A549 (cell line): ENCODE results near the gene EFNB2. TPM values are rescaled to one million over a fixed set of nuclear protein-coding genes. Genes with fewer than 3 reads are reported as not detected.

ENCODE experiments used
- ATAC-seq, 2 experiments: fragments of 200-7000 bp in 1 of 2; fragments of >200 bp in 1 of 2; cut with Nextera tagmentation in 1 of 2; cut with Tn5 transposase in 1 of 2; 3 replicates each; pipeline versions ENCODE4 v1.8.0 to v1.9.1; 2018 to 2020; ENCODE audit warnings: mild to moderate bottlenecking in 1 of 2, moderate library complexity in 1 of 2
- CTCF ChIA-PET: fragments of 300-600 bp; sonication (Branson Sonifier 250); formaldehyde crosslinking; extraction: SDS; loops from one replicate; lab custom pipeline; 2021; ENCODE audit warnings: antibody characterized with exemption, inconsistent platforms; lab: Yijun Ruan, JAX
- POLR2A ChIA-PET: fragments of 350-600 bp; formaldehyde crosslinking; extraction: SDS; loops from one replicate; lab custom pipeline; 2021; ENCODE audit warnings: antibody characterized with exemption, inconsistent platforms; lab: Yijun Ruan, JAX
- DNase-seq, 2 experiments: peaks; one replicate each; pipeline versions ENCODE4 v3.0.0 to v3.0.0-alpha.2; 2011 to 2016; ENCODE audit warnings: low read depth in 1 of 2, low spot score in 1 of 2
- FAIRE-seq: peaks from 2 replicates; lab custom pipeline; 2011; peaks lifted over from hg19 to GRCh38; lab: Jason Lieb, UNC
- H3K27ac ChIP-seq, 2 experiments: fragments of >200 bp; sonication (Bioruptor Twin); formaldehyde crosslinking; 3 replicates each; pipeline ENCODE4 v1.5.1; 2016 to 2017
- H3K4me1 ChIP-seq: fragments of >200 bp; sonication (Bioruptor Twin); formaldehyde crosslinking; 3 replicates; pipeline ENCODE4 v1.6.1; 2016
- H3K4me2 ChIP-seq: fragments of >200 bp; sonication (Bioruptor Twin); formaldehyde crosslinking; 3 replicates; pipeline ENCODE4 v1.6.1; 2016
- H3K4me3 ChIP-seq: fragments of >200 bp; sonication (Bioruptor Twin); formaldehyde crosslinking; 3 replicates; pipeline ENCODE4 v1.5.1; 2016
- H3K9me3 ChIP-seq: fragments of >200 bp; sonication (Bioruptor Twin); formaldehyde crosslinking; 3 replicates; pipeline ENCODE4 v1.6.1; 2016
- CBX2 ChIP-seq: fragments of 200-600 bp; sonication (generic); IDR thresholded peaks from 2 replicates; pipeline ENCODE4 v1.6.1; 2016; ENCODE audit warnings: low read depth, mild to moderate bottlenecking, borderline replicate concordance
- CBX8 ChIP-seq: fragments of 200-600 bp; sonication (generic); IDR thresholded peaks from 2 replicates; pipeline ENCODE4 v1.6.1; 2016
- CEBPB ChIP-seq, 2 experiments: fragments of >200 bp in 1 of 2; sonication (Bioruptor Twin) in 1 of 2; formaldehyde crosslinking in 1 of 2; IDR thresholded peaks; 2 replicates each; pipeline ENCODE4 v1.6.1; 2012 to 2016
- E2F6 ChIP-seq: IDR thresholded peaks from 2 replicates; pipeline ENCODE4 v1.6.1; 2012; ENCODE audit warnings: low read depth, borderline replicate concordance
- EHMT2 ChIP-seq: fragments of 200-600 bp; sonication (generic); IDR thresholded peaks from 2 replicates; pipeline ENCODE4 v1.6.1; 2016; ENCODE audit warnings: antibody characterized with exemption, low read depth, mild to moderate bottlenecking, moderate library complexity
- ELK1 ChIP-seq: fragments of 150-350 bp; IDR thresholded peaks from 2 replicates; pipeline ENCODE4 v1.6.1; 2014; ENCODE audit warnings: low read depth, mild to moderate bottlenecking, low read length
- FOSB ChIP-seq: fragments of 250-450 bp; sonication (Bioruptor Pico); IDR thresholded peaks from 2 replicates; pipeline ENCODE4 v1.5.0; 2020; ENCODE audit warnings: mild to moderate bottlenecking, moderate library complexity
- HES2 ChIP-seq: fragments of >200 bp; sonication (Bioruptor Twin); formaldehyde crosslinking; IDR thresholded peaks from 2 replicates; pipeline ENCODE4 v1.6.1; 2016
- HEYL ChIP-seq: fragments of 250-450 bp; sonication (Bioruptor Pico); IDR thresholded peaks from 2 replicates; pipeline ENCODE4 v1.8.0; 2021; ENCODE audit warnings: mild to moderate bottlenecking, moderate library complexity
- HMGXB4 ChIP-seq: fragments of 250-450 bp; sonication (Bioruptor Pico); IDR thresholded peaks from 2 replicates; pipeline ENCODE4 v1.5.0; 2021; ENCODE audit warnings: mild to moderate bottlenecking, moderate library complexity, borderline replicate concordance
- HOXB13 ChIP-seq: fragments of 250-450 bp; sonication (Bioruptor Pico); IDR thresholded peaks from 2 replicates; pipeline ENCODE4 v1.5.0; 2020; ENCODE audit warnings: low read depth, mild to moderate bottlenecking, moderate library complexity
- JUNB ChIP-seq: fragments of >200 bp; sonication (Bioruptor Twin); formaldehyde crosslinking; IDR thresholded peaks from 2 replicates; pipeline ENCODE4 v1.6.1; 2016
- MAFK ChIP-seq: fragments of 450-650 bp; IDR thresholded peaks from 2 replicates; pipeline ENCODE4 v1.6.1; 2014; ENCODE audit not compliant: partially characterized antibody
- NFE2L2 ChIP-seq: fragments of 150-350 bp; conservative IDR thresholded peaks from 2 replicates; pipeline ENCODE4 v1.6.1; 2014; ENCODE audit warnings: low read length
- POLR2AphosphoS2 ChIP-seq: conservative IDR thresholded peaks from 2 replicates; pipeline ENCODE4 v1.6.1; 2012; ENCODE audit warnings: low read length, improper control_type of control experiment, inconsistent platforms
- RAD21 ChIP-seq, 2 experiments: fragments of >200 bp in 1 of 2; sonication (Bioruptor Twin) in 1 of 2; formaldehyde crosslinking in 1 of 2; IDR thresholded peaks in 1 of 2; conservative IDR thresholded peaks in 1 of 2; 2 replicates in 1 of 2; 3 replicates in 1 of 2; pipeline ENCODE4 v1.6.1; 2012 to 2018; ENCODE audit warnings: inconsistent platforms in 1 of 2
- RCOR1 ChIP-seq: fragments of 150-350 bp; IDR thresholded peaks from 2 replicates; pipeline ENCODE4 v1.6.1; 2014; ENCODE audit warnings: antibody characterized with exemption, low read length, low read depth
- RFX5 ChIP-seq: fragments of 450-650 bp; IDR thresholded peaks from 2 replicates; pipeline ENCODE4 v1.7.1; 2014; ENCODE audit warnings: antibody characterized with exemption, mild to moderate bottlenecking, moderate library complexity
- RNF2 ChIP-seq: fragments of 200-600 bp; sonication (generic); IDR thresholded peaks from 2 replicates; pipeline ENCODE4 v1.6.1; 2016; ENCODE audit warnings: low read depth, mild to moderate bottlenecking, antibody characterized with exemption, moderate library complexity, borderline replicate concordance
- TP53 ChIP-seq: fragments of 250-450 bp; sonication (Bioruptor Pico); IDR thresholded peaks from 2 replicates; pipeline ENCODE4 v1.5.0; 2021; ENCODE audit warnings: mild to moderate bottlenecking, moderate library complexity
- ZNF302 ChIP-seq: fragments of 250-450 bp; sonication (Bioruptor Pico); IDR thresholded peaks from 2 replicates; pipeline ENCODE4 v1.9.0; 2021; ENCODE audit warnings: inconsistent platforms, mild to moderate bottlenecking, moderate library complexity
- WGBS: methylation state at CpG from one replicate; pipeline ENCODE4 v1.1.6; 2017; ENCODE audit errors: missing lambda C conversion rate; 5-methylcytosine and 5-hydroxymethylcytosine counted together
- polyA plus RNA-seq, 4 experiments: library from polyadenylated mRNA; depleted of rRNA in 3 of 4; stranded (reverse); fragments of >200 nt; fragmentation: RNase III in 1 of 4; extraction: RNeasy Plus Mini Kit Qiagen cat#74134 plus additional on column Dnase treatment in 1 of 4; gene quantifications; 2 replicates in 3 of 4; 3 replicates in 1 of 4; pipeline ENCODE4 v1.2.3, GENCODE V29; 2011 to 2017

EFNB2 gene
- polyA plus RNA-seq, 2 of the 4 experiments (the other 2 are of a cell fraction): 1.0 to 1.3 TPM

- TF ChIP-seq HMGXB4 (CRISPR knock-in tag): no peak
- no peak for TF ChIP-seq TP53
- no peak for TF ChIP-seq HEYL
- TF ChIP-seq POLR2AphosphoS2: no peak
- no peak for TF ChIP-seq RCOR1
- TF ChIP-seq HOXB13: no peak
- TF ChIP-seq JUNB: no peak
- no peak for TF ChIP-seq CBX2
- no peak for TF ChIP-seq CEBPB (IDR thresholded peaks at IDR 0.05)
- no peak for TF ChIP-seq RNF2
These were observed 43.4 kb downstream of the EFNB2 start (continued) for GRCh38 chr13:106491928-106492587.

GRCh38 chr13:106491463-106491862 is 44.0 kb downstream of the EFNB2 start:
- Histone ChIP-seq H3K4me3 (no peak overlapping the region), H3K9me3 (no peaks in the 10 kb centered on the region), H3K27ac (no peak overlapping the region), H3K4me1 (no peaks in the 10 kb centered on the region), H3K4me2 (no peak overlapping the region)
- ATAC-seq: no peak
- ChIA-PET POLR2A (no interaction called here), CTCF (no interaction called here)
- no peak for DNase-seq
- TF ChIP-seq ZNF302 (CRISPR knock-in tag) (no peak), HES2 (no peak), RFX5 (no peak), CBX2 (no peak), MAFK (no peak), FOSB (CRISPR knock-in tag) (no peak), RAD21 (conservative IDR thresholded peaks at IDR 0.05 in 1 of 2, IDR thresholded peaks at IDR 0.05 in 1 of 2) (no peak), ELK1 (no peak), E2F6 (no peak), HEYL (no peak), HMGXB4 (CRISPR knock-in tag) (no peak), CBX8 (no peak), NFE2L2 (no peak), EHMT2 (no peak)
- no peak for FAIRE-seq
- WGBS: 60% methylated on average over 11 of the region's 11 CpGs
